GM13977 (cell line): ENCODE measurements around the gene RASIP1.
"Not testable (repeated sequence)": the region's sequence is repeated elsewhere in the genome, so short reads cannot be mapped to it uniquely, and the experiment has no call there.

Experiments
- DNase-seq: peaks from one replicate; pipeline ENCODE4 v3.0.0; 2012; ENCODE audit warnings: low spot score
- CTCF ChIP-seq: IDR thresholded peaks from 2 replicates; pipeline ENCODE4 v1.5.1; 2012; ENCODE audit warnings: mild to moderate bottlenecking, control low read depth; ENCODE audit not compliant: insufficient read depth; ENCODE audit errors: extremely low read depth, missing control alignments
- in situ Hi-C: fragments of 300-500 bp; cut with MboI; formaldehyde crosslinking; loops from one replicate; pipeline ENCODE4 v1.12.0; 2022; ENCODE audit warnings: low sequenced_read_pairs, low pct_unique_long_range_greater_than_20kb, mixed read lengths, inconsistent platforms; ENCODE audit not compliant: unreplicated experiment

Gene RASIP1

GRCh38 chr19:48777139-48777538 is 36.7 kb upstream of the RASIP1 start:
- no peak for DNase-seq

GRCh38 chr19:48772503-48772953 is 32.1 kb upstream of the RASIP1 start:
- no peak for DNase-seq
- no peak for TF ChIP-seq CTCF
- in situ Hi-C loops, result no loop called here

More at GRCh38 chr19:48777139-48777538, 36.7 kb upstream of the RASIP1 start:
- in situ Hi-C loops, result no loop called here
- TF ChIP-seq CTCF, result no peak

GRCh38 chr19:48770734-48771472 is 30.5 kb upstream of the RASIP1 start:
- DNase-seq, result no peak
- in situ Hi-C loops, result no loop called here
- TF ChIP-seq CTCF, result no peak

- no peak for DNase-seq
- in situ Hi-C loops, result no loop called here
- no peak for TF ChIP-seq CTCF
These were observed 29.9 kb upstream of the RASIP1 start for GRCh38 chr19:48770266-48770665.

GRCh38 chr19:48768994-48769713 is 28.7 kb upstream of the RASIP1 start:
- in situ Hi-C loops, result no loop called here
- no peak for DNase-seq
- no peak for TF ChIP-seq CTCF

GRCh38 chr19:48768171-48768753 is 27.9 kb upstream of the RASIP1 start:
- in situ Hi-C loops, DNase-seq: not testable (repeated sequence)

- DNase-seq, in situ Hi-C loops: not testable (repeated sequence)
These were observed 25.4 kb upstream of the RASIP1 start for GRCh38 chr19:48765816-48766215.
